Thyroid gland (tissue), 4 donors: Measurements from ENCODE around the gene MRPL44. TPM values are rescaled to one million over a fixed set of nuclear protein-coding genes. Genes with fewer than 3 reads are reported as not detected.

Experiments used
- DNase-seq, 2 donors: peaks; one replicate each; pipeline ENCODE4 v3.0.0-alpha.2; 2019
- H3K27ac ChIP-seq, 3 donors: fragments of 200-600 bp; sonication (generic); 1 replicate in 2 of 3; 2 replicates in 1 of 3; pipeline ENCODE4 v1.5.1; 2016 to 2019; ENCODE audit warnings: mild to moderate bottlenecking in 1 of 3, moderate library complexity in 1 of 3
- H3K27me3 ChIP-seq: fragments of 200-600 bp; sonication (generic); one replicate; pipeline ENCODE4 v1.5.1; 2019
- H3K36me3 ChIP-seq, 2 donors: fragments of 200-600 bp; sonication (generic); one replicate each; pipeline ENCODE4 v1.5.1; 2016 to 2019
- H3K4me1 ChIP-seq, 2 donors: fragments of 200-600 bp; sonication (generic); one replicate each; pipeline ENCODE4 v1.5.1; 2017 to 2019
- H3K4me3 ChIP-seq, 3 donors: fragments of 200-600 bp; sonication (generic); replicated peaks in 1 of 3; 1 replicate in 2 of 3; 2 replicates in 1 of 3; pipeline ENCODE4 v1.5.1; 2016; ENCODE audit warnings: mild to moderate bottlenecking in 1 of 3
- H3K9me3 ChIP-seq: fragments of 200-600 bp; sonication (generic); one replicate; pipeline ENCODE4 v1.5.1; 2017
- CTCF ChIP-seq, 6 experiments: fragments of 200-600 bp in 3 of 6; fragments of 450-650 bp in 3 of 6; sonication (generic) in 3 of 6; IDR thresholded peaks; one replicate each; pipeline ENCODE4 v1.5.1; 2016 to 2019; ENCODE audit warnings: antibody characterized with exemption in 6 of 6, mild to moderate bottlenecking in 2 of 6, inconsistent platforms in 1 of 6, moderate library complexity in 1 of 6
- POLR2A ChIP-seq, 2 donors: fragments of 450-650 bp; IDR thresholded peaks; one replicate each; pipeline ENCODE4 v1.6.1; 2017; ENCODE audit warnings: antibody characterized with exemption in 2 of 2, mild to moderate bottlenecking in 2 of 2, moderate library complexity in 1 of 2
- WGBS, 2 donors: methylation state at CpG; one replicate each; pipeline ENCODE4 v1.1.5; 2017; 5-methylcytosine and 5-hydroxymethylcytosine counted together
- intact Hi-C: fragments of 100-400 bp; cut with DNase I; formaldehyde crosslinking; loops from one replicate; pipeline ENCODE4 v1.15.1; 2023
- total RNA-seq, 4 donors: library from RNA; depleted of rRNA; stranded (reverse); fragments of >200 nt; gene quantifications; one replicate each; pipeline ENCODE4 v1.2.3, GENCODE V29; 2016

Gene MRPL44
- total RNA-seq, 4 donors from 2014 or later = 18.4 to 27.1 (median 25.3) TPM

- no peaks in the 10 kb centered on the region for H3K27me3 ChIP-seq
- no peaks in the 10 kb centered on the region for H3K9me3 ChIP-seq
- intact Hi-C loops = no loop called here
- 91% methylated on average over 6 of the region's 6 CpGs for WGBS, 2 donors
- no peak overlapping the region for H3K4me3 ChIP-seq
- TF ChIP-seq POLR2A (IDR thresholded peaks at IDR 0.05) (no peak), CTCF (IDR thresholded peaks at IDR 0.05) (no peak)
- DNase-seq = no peak
- H3K4me1 ChIP-seq = peaks cover 11 to 18% of the 10 kb centered on the region in 2 donors
- no peaks in the 10 kb centered on the region for H3K36me3 ChIP-seq
- no peak overlapping the region for H3K27ac ChIP-seq
Observed at GRCh38 chr2:223952280-223952968, 4.8 kb upstream of the MRPL44 start.

GRCh38 chr2:223954401-223954800 lies 2.9 kb upstream of the MRPL44 start:
- Histone ChIP-seq H3K27ac (no peak overlapping the region), H3K9me3 (no peaks in the 10 kb centered on the region), H3K4me3 (no peak overlapping the region), H3K36me3 (no peaks in the 10 kb centered on the region), H3K27me3 (no peaks in the 10 kb centered on the region), H3K4me1 (peaks cover 21% of the 10 kb centered on the region in 2 donors)
- TF ChIP-seq POLR2A (IDR thresholded peaks at IDR 0.05) (no peak), CTCF (IDR thresholded peaks at IDR 0.05) (no peak)
- DNase-seq = no peak
- WGBS, 2 donors = 78 to 80% methylated on average over 3 of the region's 3 CpGs
- intact Hi-C loops = no loop called here

GRCh38 chr2:223956300-223956699 lies 963 bp upstream of the MRPL44 start:
- intact Hi-C loops = no loop called here
- H3K27me3 ChIP-seq = no peaks in the 10 kb centered on the region
- no peak for DNase-seq
- no peak overlapping the region for H3K4me3 ChIP-seq
- H3K4me1 ChIP-seq = peaks cover 34 to 40% of the 10 kb centered on the region in 2 donors
- 85% methylated on average over 4 of the region's 4 CpGs for WGBS, 2 donors
- peak overlapping the region; percentile 76 to 87 (median 86) for H3K27ac ChIP-seq
- no peaks in the 10 kb centered on the region for H3K36me3 ChIP-seq
- no peaks in the 10 kb centered on the region for H3K9me3 ChIP-seq
- no peak for TF ChIP-seq POLR2A (IDR thresholded peaks at IDR 0.05)
- no peak for TF ChIP-seq CTCF (IDR thresholded peaks at IDR 0.05)

GRCh38 chr2:223959688-223960087 lies 2.4 kb downstream of the MRPL44 start:
- H3K4me1 ChIP-seq = peaks cover 47 to 50% of the 10 kb centered on the region in 2 donors
- TF ChIP-seq CTCF (IDR thresholded peaks at IDR 0.05) (no peak), POLR2A (IDR thresholded peaks at IDR 0.05) (no peak)
- H3K27me3 ChIP-seq = no peaks in the 10 kb centered on the region
- DNase-seq = peak; percentile 61 to 70
- H3K36me3 ChIP-seq = no peaks in the 10 kb centered on the region
- WGBS, 2 donors = 36 to 38% methylated on average over 5 of the region's 5 CpGs
- intact Hi-C loops = no loop called here
- H3K4me3 ChIP-seq = no peak overlapping the region
- H3K9me3 ChIP-seq = no peaks in the 10 kb centered on the region
- H3K27ac ChIP-seq = no peak overlapping the region

- Histone ChIP-seq H3K4me3 (no peak overlapping the region), H3K27me3 (no peaks in the 10 kb centered on the region), H3K9me3 (no peaks in the 10 kb centered on the region), H3K27ac (no peak overlapping the region), H3K4me1 (peaks cover 0 to 4% of the 10 kb centered on the region in 2 donors), H3K36me3 (peaks cover 13 to 21% of the 10 kb centered on the region in 2 donors)
- intact Hi-C loops = no loop called here
- DNase-seq = no peak
- 86% methylated on average over 2 of the region's 2 CpGs for WGBS, 2 donors
- TF ChIP-seq CTCF (IDR thresholded peaks at IDR 0.05) = no peak
- no peak for TF ChIP-seq POLR2A (IDR thresholded peaks at IDR 0.05)
Observed at GRCh38 chr2:223967981-223968380, 10.7 kb downstream of the MRPL44 start.
